HG03135 (cell line): ENCODE data around the gene SCYL2.
"Not testable (repeated sequence)": the region's sequence is repeated elsewhere in the genome, so short reads cannot be mapped to it uniquely, and the experiment has no call there.

Source experiments
- ATAC-seq: cut with Tn5 transposase; IDR thresholded peaks from one replicate; pipeline ENCODE4 v1.9.1; 2021; ENCODE audit warnings: mild to moderate bottlenecking, moderate library complexity; ENCODE audit not compliant: unreplicated experiment

Gene SCYL2

DNA sequence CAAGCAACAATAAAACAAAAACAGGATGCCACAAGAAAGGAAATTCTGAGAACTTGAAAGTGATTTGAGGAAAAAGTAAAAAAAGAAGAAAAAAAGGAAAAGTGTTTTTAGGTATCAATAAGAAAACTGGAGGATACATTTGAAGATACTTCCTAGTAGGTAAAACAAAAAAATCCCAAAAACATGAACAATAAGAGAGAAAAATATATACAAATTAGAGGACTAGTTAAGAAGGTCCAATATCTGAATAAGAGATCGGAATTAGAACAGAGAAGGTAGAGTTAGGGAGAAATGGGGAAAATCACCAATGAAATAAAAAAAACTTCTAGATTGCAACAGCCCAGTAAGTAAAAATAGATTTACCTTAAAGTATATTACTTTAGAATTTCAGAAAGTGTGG lies 8.8 kb upstream of the SCYL2 start:
- ATAC-seq = no peak

DNA sequence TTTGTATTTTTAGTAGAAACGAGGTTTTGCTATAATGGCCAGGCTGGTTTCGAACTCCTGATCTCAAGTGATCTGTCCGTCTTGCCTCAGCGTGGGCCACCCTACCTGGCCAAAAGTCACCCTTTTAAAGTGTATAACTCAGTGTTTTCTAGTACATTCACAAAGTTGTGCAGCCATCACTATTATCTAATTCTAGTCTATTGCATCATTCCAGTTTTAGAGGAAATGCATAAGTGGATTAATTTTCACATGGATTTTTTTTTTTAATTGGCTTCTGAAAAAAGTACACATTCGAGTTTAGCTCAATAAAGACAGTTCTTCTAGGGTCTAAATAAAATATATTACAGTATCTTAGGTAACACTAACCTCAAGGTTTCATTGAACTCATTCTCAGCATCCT lies 3.8 kb upstream of the SCYL2 start:
- ATAC-seq = no peak

DNA sequence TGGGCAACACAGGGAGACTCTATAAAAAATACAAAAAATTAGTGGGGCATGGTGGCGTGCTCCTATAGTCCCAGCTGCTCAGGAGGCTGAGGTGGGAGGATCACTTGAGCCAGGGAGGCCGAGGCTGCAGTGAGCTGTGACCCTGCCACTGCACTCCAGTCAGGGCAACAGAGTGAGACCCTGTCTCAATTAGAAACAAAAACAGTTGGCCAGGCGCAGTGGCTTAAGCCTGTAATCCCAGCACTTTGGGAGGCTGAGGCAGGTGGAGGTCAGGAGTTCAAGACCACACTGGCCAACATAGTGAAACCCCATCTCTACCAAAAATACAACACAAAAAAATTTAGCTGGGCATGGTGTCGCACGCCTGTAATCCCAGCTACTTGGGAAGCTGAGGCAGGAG lies 1.9 kb upstream of the SCYL2 start:
- ATAC-seq = not testable (repeated sequence)

DNA sequence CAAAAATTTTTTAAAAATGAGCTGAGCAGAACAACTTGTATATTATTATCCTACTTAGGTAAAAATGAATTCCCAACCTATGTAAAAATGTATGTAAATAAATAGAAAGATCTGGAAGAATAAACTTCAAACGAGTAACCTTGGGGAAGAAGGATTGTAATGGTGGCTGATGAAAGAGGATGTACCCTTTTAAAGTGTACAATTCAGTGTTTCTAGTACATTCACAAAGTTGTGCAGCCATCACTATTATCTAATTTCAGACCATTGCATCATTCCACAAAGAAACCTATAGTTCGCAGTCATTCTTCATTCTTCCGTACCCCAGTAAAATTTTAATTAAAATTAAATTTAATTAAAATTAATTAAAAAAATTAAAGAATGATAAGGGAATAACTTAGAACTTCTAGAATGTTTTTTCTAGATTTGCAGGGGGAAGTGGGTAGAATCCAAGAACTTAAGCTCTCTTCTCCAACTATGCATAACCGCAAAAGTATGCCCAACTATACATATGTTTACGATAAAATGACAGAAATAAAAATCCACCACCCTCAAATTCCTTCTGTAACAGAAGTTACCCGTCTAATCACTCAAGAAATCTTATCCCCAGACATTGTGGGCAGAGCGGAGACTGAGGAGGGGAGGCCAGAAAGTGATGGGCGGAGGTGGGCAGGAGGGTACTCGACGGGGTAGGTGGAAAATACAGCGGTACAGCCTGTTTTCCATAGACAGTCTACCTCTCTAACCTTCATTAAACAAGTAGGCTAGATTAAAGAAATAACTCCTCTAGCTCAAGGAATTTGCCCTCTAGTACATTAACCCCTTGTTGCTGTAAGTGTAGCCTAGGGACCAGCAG lies 1.0 kb upstream of the SCYL2 start:
- no peak for ATAC-seq

DNA sequence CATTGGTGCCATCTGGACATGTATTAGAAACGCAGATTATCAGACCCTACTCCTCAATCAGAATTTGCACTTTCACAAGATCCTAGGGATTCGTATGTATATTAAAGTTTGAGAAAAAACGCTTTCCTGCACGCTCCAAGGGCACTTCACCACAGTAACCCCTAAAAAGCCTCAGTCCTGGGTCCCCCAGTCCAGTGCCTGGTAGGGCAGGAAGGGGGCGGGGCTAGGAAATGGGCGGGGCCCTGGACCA lies 467 bp upstream of the SCYL2 start:
- ATAC-seq = peak; percentile 88

DNA sequence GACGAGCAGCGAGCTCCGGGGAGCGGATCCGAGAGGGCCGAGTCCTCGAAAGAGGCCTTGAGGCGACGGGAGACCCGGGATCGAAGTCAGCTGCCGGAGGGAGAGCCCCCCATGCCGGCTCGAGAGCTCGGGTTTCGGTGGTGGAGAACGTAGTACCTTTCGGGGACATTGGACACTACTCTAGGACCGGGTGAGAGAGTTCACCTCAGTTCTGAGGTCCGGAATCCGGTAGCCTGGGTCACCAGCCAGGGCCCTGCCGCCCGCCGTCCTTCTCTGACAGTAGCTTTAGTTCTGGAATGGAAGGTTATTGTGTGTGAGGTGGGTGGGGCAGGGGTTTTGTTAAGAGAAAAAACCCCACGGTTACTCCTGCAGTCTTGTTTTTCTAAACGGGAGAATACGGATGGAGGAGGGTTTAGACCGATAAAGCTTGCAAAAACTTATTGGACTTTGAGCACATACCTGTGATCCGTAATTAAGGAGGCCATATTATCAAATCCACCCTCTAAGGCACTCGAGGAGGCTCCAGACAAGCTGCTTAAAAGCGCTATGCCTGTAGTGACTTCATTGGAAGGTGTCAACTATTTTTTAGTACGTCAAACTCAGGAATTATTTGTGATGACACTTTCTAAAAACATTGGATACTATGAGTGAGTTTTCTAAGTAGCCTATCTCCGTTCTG lies 765 bp downstream of the SCYL2 start:
- peak; percentile 8 for ATAC-seq

DNA sequence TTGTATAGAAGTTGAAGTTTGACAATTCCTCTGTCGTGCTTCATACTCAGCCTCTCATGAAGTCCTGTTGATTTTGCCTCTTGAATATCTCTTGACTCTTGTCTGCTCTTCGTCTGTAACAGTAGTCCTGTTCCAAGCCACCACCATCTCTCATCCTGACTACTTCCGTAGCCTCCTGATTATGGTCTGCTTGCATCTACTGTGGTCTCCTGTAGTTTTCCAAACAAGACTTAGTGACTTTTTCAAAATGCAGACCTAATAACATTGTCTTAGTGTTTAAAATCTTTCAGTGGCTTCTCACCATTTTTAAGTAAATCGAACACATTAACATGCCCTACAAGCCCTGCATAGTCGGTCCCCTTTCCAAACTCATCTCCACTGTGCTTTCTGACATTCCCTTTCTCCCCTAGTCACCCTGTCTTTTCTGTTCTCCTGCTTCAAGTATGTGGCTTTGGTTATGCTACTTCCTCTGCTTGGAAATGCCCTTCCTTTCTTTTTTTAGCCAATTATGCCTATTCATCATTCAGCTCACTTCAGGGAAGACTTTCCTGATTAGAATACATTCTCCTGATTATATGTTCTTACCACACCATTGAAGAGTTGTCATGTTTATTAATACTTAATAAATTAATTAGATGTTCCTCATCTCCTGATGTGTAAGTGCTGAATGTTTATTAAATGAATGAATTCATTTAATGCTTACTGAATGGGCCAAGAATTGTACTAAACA lies 2.0 kb downstream of the SCYL2 start:
- no peak for ATAC-seq

DNA sequence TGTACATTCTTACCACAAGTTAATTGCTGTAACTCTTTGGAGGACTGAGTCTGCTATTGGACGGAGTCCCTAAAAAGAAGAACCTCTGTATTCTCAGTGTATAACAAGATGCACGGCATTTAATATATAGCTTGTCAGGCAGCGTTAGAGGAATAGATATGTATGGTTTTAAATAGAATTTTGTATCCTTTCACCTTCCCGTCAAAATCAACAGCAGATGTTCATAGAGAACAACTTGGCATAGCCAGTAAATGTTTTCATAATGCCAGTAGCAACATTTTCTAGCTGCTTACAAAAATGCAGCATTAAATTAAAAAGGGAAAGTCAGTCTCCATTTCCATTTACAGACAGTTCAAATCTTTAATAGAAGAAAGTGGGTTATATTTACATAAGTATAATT lies 6.8 kb downstream of the SCYL2 start:
- no peak for ATAC-seq

DNA sequence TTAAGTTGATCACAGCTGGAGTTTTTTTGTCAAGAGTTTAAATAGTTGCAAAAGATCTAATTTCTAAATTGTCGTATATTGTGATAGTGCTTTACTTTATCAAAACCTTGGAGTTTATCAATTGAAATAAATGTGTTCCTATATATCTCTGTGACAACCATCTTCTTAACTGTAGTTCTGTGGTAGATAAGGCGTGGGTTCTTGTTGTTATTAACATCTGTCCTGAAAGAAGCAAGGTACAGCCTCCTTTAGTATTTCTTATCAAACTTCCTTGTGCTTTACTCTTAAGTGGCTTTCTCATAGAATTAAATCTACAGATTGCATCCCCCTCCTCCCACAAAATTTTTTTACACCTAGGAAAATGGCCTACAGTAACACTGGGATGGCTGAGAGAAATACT lies 7.3 kb downstream of the SCYL2 start:
- no peak for ATAC-seq

DNA sequence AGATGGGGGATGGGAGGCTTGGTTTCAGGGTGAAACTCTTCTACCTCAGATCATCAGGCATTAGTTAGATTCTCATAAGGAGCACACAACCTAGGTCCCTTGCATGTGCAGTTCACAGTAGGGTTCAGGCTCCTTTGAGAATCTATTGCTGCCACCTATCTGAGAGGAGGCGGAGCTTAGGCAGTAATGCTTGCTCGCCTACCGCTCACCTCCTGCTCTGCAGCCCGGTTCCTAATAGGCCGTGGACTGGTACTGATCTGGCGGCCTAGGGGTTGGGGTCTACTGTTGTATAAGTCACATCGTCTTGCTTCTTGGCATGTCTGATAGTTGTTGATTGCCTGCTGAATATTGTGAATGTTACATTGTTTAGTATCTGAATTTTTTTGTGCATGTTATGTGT lies 12.2 kb downstream of the SCYL2 start:
- ATAC-seq = no peak

DNA sequence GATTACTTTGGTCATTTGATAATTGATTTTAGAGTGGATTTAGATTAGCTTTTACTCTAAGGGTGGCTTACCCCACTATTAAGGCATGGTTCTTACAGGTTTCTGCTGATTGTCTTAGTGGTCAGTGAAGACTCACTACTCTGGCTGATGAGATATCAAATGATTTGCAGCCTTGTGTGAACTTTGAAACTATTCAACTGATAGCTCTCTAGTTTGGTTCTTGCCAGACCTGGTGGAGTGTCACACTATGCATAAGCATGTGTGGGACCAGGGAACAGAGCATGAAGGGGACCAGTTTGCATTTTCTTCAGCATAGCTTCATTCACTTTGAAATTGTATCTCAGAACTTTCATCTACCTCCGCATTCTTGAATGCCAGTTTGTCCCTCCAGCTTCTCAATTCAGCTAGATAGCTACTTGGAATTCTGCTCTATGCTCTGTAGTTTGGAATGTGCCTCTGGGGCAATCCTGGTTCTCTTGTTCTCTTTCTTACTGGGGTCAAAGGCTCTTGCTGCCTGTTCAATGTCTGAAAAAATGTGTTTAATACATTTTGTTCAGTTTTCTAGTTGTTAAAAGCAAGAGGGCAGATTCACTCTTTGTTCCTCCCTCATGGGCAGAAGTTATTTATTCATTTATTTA lies 12.7 kb downstream of the SCYL2 start:
- no peak for ATAC-seq

DNA sequence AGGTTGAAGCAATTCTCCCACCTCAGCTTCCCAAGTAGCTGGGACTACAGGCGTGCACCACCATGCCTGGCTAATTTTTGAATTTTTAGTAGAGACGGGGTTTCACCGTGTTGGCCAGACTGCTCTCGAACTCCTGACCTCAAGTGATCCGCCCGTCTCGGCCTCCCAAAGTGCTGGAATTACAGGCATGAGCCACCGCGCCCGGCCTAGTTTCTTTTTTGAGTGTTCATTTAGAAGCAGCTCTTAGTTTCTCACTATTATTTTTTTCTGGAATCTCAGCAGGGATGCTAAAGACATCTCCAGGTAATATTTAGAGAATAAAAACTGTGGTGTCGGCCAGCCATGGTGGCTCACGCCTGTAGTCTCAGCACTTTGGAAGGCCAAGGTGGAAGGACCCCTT lies 17.6 kb downstream of the SCYL2 start:
- not testable (repeated sequence) for ATAC-seq

DNA sequence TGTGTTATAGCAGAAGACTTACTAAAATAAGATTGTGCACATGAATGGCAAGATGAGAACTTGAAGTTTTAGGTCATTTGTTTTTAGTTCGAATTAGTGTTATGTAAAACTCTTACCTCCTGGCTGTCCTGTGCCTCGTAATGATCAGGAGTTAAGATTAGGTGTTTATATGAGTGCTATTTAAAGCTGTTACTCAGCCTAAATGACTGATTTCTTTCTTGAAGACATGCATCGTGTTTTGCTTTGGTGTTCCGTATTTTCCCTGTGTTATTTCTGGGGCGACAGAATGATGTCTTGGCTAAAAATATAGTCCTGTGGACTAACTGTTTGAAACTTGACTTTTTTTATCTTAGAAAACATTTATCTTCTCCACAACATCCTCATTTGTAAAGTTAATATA lies 22.1 kb downstream of the SCYL2 start:
- ATAC-seq = no peak

DNA sequence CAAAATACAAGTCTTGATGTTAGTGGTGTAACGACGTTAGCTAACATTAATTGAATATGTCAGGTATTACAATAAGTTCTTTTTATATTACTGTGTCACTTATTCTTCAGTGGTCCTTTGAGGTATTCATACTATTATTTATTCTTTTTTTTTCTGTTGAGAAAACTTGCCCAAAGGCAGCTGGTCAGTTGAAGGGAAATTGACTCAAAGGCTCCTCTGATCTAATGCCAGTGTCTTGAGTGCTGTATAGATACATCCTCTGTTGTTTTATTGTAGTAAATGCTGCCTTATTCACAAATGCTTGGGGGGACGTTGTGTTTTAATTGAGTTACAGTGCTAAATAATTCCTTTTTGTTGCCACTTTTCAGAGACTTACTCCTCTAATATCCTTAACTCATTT lies 23.0 kb downstream of the SCYL2 start:
- ATAC-seq = no peak

DNA sequence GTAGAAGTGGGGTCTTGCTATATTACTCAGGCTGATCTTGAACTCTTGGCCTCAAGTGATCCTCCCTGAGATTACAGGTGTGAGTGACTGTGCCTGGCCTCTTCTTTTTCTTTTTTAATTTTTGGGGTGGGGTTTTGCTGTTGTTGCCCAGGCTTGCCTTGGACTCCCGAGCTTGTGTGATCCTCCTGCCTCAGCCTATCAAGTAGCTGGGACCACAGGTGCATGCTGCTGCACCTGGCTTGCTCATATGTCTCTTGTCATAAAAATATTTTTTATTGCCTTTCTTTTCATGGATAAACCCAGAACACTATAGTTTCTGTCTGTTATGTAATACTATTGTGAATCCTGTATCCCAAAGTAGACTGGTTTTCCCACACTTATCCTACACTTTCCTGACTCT lies 26.0 kb downstream of the SCYL2 start:
- no peak for ATAC-seq

DNA sequence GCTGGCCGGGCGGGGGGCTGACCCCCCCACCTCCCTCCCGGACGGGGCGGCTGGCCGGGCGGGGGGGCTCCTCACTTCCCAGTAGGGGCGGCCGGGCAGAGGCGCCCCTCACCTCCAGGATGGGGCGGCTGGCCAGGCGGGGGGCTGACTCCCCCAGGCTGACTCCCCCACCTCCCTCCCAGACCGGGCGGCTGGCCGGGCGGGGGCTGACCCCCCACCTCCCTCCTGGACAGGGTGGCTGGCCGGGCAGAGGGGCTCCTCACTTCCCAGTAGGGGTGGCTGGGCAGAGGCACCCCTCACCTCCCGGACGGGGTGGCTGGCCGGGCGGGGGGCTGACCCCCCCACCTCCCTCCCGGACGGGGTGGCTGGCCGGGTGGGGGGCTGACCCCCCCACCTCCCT lies 27.4 kb downstream of the SCYL2 start:
- ATAC-seq = not testable (repeated sequence)

DNA sequence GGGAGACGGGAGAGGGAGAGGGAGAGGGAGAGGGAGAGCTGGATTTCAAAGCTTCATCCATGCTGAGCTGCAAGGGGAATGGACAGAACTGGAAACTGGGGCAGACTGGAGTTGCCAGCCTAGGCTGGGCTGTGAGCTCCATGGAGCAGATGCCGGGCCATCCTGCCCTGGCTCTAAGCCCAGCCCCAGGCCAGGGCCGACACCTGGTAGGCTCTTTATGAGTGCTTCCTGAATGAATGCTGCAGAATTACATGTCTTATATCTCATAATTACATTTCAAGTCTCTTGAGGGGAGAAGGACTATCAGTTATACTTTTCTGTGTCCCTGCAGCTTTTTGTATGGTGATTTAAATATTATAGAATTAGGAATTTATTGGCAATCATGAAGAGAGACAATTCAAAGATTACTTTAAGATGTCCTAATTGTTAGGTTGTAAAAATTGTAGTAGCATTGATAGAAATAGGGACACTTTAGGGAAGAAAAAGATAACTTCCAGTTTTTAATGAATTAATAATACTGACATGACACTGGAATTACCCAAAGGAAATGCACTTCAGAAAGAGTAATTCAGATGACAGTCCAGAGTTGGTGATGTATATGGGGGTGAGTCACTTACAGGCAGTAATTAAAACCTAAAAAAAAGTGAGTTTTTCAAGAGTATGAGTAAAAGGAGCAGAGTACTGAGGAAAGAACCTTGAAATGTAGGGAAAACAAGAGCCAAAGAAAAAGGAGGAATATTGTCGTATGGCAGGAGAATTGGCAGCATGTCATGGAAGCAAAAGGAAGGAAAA lies 29.0 kb downstream of the SCYL2 start:
- ATAC-seq = no peak

DNA sequence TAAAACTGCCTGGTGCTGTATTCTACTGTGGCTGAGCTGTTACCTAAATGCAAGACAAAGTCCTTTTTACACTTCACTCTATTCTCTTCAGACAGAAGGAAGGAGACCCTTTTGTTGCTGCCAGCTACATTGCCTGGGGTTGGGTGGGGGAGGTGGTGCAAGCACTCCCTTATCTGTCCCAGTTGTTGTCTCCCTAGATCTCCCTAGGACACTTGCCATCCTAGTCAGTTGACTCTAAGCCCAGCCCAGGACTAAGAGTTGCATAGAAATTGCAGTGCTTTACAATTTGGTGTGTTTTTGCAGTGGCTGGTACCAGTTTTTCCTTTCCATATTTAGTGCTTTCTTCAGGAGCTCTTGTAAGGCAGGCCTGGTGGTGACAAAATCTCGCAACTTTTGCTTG lies 35.1 kb downstream of the SCYL2 start:
- no peak for ATAC-seq

DNA sequence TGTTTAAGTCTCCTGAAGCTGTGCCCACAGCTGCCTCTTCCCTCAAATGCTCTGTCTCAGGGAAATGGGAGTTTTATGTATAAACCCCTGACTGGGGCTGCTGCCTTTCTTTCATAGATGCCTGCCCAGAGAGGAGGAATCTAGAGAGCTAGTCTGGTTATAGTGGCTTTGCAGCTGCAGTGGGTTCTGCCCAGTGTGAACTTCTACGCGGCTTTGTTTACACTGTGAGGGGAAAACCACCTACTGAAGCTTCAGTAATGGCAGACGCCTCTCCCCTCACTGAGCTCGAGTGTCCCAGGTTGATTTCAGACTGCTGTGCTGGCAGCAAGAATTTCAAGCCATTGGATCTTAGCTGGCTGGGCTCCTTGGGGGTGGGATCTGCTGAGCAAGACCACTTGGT lies 36.9 kb downstream of the SCYL2 start:
- no peak for ATAC-seq

DNA sequence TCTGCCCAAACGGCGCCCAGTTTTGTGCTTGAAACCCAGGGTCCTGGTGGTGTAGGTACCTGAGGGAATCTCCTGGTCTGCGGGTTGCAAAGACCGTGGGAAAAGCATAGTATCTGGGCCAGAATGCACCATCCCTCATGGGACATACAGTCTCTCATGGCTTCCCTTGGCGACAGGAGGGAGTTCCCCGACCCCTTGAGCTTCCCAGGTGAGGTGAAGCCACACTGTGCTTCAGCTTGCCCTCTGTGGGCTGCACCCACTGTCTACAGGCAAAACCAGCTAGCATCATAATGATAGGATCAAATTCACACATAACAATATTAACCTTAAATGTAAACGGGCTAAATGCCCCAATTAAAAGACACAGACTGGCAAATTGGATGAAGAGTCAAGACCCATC lies 37.4 kb downstream of the SCYL2 start:
- not testable (repeated sequence) for ATAC-seq

DNA sequence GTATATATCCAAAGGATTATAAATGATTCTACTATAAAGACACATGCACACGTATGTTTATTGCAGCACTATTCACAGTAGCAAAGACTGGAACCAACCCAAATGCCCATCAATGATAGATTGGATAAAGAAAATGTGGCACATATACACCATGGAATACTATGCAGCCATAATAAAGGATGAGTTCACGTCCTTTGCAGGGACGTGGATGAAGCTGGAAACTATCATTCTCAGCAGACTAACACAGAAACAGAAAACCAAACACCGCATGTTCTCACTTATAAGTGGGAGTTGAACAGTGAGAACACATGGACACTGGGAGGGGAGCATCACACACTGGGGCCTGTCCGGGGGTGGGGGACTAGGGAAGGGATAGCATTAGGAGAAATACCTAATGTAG lies 41.2 kb downstream of the SCYL2 start:
- ATAC-seq = not testable (repeated sequence)
